IMR-90 (cell line): Measurements from ENCODE around the gene OR3A2.
"Not testable (repeated sequence)": the region's sequence is repeated elsewhere in the genome, so short reads cannot be mapped to it uniquely, and the experiment has no call there.

ENCODE experiments used
- BHLHE40 ChIP-seq: fragments of 150-350 bp; IDR thresholded peaks from 2 replicates; pipeline ENCODE4 v1.6.1; 2016; ENCODE audit warnings: mild to moderate bottlenecking, low read depth, low read length
- CEBPB ChIP-seq: IDR thresholded peaks from 2 replicates; pipeline ENCODE4 v1.6.1; 2012; ENCODE audit warnings: low read depth, low read length, improper control_type of control experiment
- CHD1 ChIP-seq: IDR thresholded peaks from 2 replicates; pipeline ENCODE4 v1.6.1; 2012; ENCODE audit warnings: low read depth, low read length, improper control_type of control experiment
- ELK1 ChIP-seq: fragments of 150-350 bp; IDR thresholded peaks from 2 replicates; pipeline ENCODE4 v1.6.1; 2016; ENCODE audit warnings: low read depth, mild to moderate bottlenecking, low read length, moderate library complexity, borderline replicate concordance
- FOS ChIP-seq: fragments of 150-350 bp; IDR thresholded peaks from 2 replicates; pipeline ENCODE4 v1.6.1; 2016; ENCODE audit warnings: low read depth, low read length
- MAFK ChIP-seq: IDR thresholded peaks from 2 replicates; pipeline ENCODE4 v1.6.1; 2012; ENCODE audit warnings: low read depth, low read length, improper control_type of control experiment
- MXI1 ChIP-seq: IDR thresholded peaks from 2 replicates; pipeline ENCODE4 v1.6.1; 2012; ENCODE audit warnings: low read depth, mild to moderate bottlenecking, low read length, moderate library complexity, borderline replicate concordance
- NFE2L2 ChIP-seq: fragments of 150-350 bp; IDR thresholded peaks from 2 replicates; pipeline ENCODE4 v1.6.1; 2016; ENCODE audit warnings: low read depth, mild to moderate bottlenecking, low read length
- POLR2A ChIP-seq: IDR thresholded peaks from 2 replicates; pipeline ENCODE4 v1.6.1; 2012; ENCODE audit warnings: mild to moderate bottlenecking, low read depth, low read length
- RAD21 ChIP-seq: IDR thresholded peaks from 2 replicates; pipeline ENCODE4 v1.6.1; 2012; ENCODE audit warnings: low read length, improper control_type of control experiment
- SMC3 ChIP-seq: fragments of 150-350 bp; IDR thresholded peaks from 2 replicates; pipeline ENCODE4 v1.6.1; 2016; ENCODE audit warnings: low read depth, mild to moderate bottlenecking, antibody characterized with exemption, low read length, moderate library complexity
- USF2 ChIP-seq: fragments of 150-350 bp; IDR thresholded peaks from 2 replicates; pipeline ENCODE4 v1.6.1; 2017; ENCODE audit warnings: mild to moderate bottlenecking, antibody characterized with exemption, low read length, low read depth
- TF ChIP-seq, protein P1 (sequence below): conservative IDR thresholded peaks from 2 replicates; pipeline ENCODE4 v1.5.1; 2012; ENCODE audit warnings: mild to moderate bottlenecking, low read depth, low read length, improper control_type of control experiment

GRCh38 chr17:3238685-3239084 is 147.4 kb downstream of the OR3A2 start:
- TF ChIP-seq POLR2A, CEBPB, SMC3, USF2, MAFK, RAD21, NFE2L2, CHD1, ELK1, FOS, BHLHE40, MXI1: not testable (repeated sequence)
- TF ChIP-seq, protein P1, sequence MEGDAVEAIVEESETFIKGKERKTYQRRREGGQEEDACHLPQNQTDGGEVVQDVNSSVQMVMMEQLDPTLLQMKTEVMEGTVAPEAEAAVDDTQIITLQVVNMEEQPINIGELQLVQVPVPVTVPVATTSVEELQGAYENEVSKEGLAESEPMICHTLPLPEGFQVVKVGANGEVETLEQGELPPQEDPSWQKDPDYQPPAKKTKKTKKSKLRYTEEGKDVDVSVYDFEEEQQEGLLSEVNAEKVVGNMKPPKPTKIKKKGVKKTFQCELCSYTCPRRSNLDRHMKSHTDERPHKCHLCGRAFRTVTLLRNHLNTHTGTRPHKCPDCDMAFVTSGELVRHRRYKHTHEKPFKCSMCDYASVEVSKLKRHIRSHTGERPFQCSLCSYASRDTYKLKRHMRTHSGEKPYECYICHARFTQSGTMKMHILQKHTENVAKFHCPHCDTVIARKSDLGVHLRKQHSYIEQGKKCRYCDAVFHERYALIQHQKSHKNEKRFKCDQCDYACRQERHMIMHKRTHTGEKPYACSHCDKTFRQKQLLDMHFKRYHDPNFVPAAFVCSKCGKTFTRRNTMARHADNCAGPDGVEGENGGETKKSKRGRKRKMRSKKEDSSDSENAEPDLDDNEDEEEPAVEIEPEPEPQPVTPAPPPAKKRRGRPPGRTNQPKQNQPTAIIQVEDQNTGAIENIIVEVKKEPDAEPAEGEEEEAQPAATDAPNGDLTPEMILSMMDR: not testable (repeated sequence)
